Measurements from ENCODE around the gene LDHA. TPM values are rescaled to one million over a fixed set of nuclear protein-coding genes. Genes with fewer than 3 reads are reported as not detected.

The LDHA gene
- total and polyA plus RNA-seq, 9 of the 15 experiments (the other 6 are each of a cell fraction or from before 2014, with no cell fraction given) = 535 to 3,001 (median 926) TPM

GRCh38 chr11:18408558-18409291 is 14.4 kb downstream of the LDHA start:
- in situ Hi-C loops (cut with MboI) (no loop called here), intact Hi-C loops (cut with micrococcal nuclease) (no loop called here)
- 0 out of 2 replicates have a peak, but pooled peaks have one; percentile 50 for TF ChIP-seq ZNF280B (CRISPR knock-in tag; IDR thresholded peaks at IDR 0.05)
- TF ChIP-seq PHB (CRISPR knock-in tag; IDR thresholded peaks at IDR 0.05) = 0 out of 2 replicates have a peak, but pooled peaks have one; percentile 7
- peak; percentile 50 for TF ChIP-seq RBM22 (IDR thresholded peaks at IDR 0.05; ENCODE audit: low read depth, low read length, poor library complexity, severe bottlenecking)
- TF ChIP-seq SUPT5H (IDR thresholded peaks at IDR 0.05) = peak; percentile 63; the same call in 1 of the 2 replicates
- 0 out of 2 replicates have a peak, but pooled peaks have one; percentile 15 for TF ChIP-seq POLR2H (tag; IDR thresholded peaks at IDR 0.05; ENCODE audit: low read depth)
- TF ChIP-seq MYNN (IDR thresholded peaks at IDR 0.05) = peak; percentile 76
- TF ChIP-seq MYNN (CRISPR knock-in tag; IDR thresholded peaks at IDR 0.05) = no peak
- TF ChIP-seq ZNF699 (CRISPR knock-in tag; IDR thresholded peaks at IDR 0.05; ENCODE audit: insufficient replicate concordance) = no peak
- peak; percentile 84 for TF ChIP-seq CAMTA2 (CRISPR knock-in tag; conservative IDR thresholded peaks at IDR 0.05)
- peak; percentile 77; the same call in 1 of the 2 replicates for TF ChIP-seq ZBED1 (IDR thresholded peaks at IDR 0.05)
- no peak for TF ChIP-seq NCOA1 (IDR thresholded peaks at IDR 0.05; ENCODE audit: low read depth)
- TF ChIP-seq POLR2AphosphoS5 (IDR thresholded peaks at IDR 0.05; ENCODE audit: control insufficient read depth, insufficient read depth, low read depth, low read length) = peak; percentile 24; the same call in 1 of the 2 replicates
- TF ChIP-seq PML (IDR thresholded peaks at IDR 0.05; ENCODE audit: low read length) = 0 out of 2 replicates have a peak, but pooled peaks have one; percentile 30
- peak; percentile 29 for TF ChIP-seq POLR2B (IDR thresholded peaks at IDR 0.05; ENCODE audit: low read depth, partially characterized antibody)
- TF ChIP-seq POLR2A (conservative IDR thresholded peaks at IDR 0.05) = peak; percentile 67; the same call in 1 of the 2 replicates
- peak; percentile 32; the same call in 1 of the 2 replicates for TF ChIP-seq MBD2 (IDR thresholded peaks at IDR 0.05; ENCODE audit: borderline replicate concordance, low read depth)
- no peak for TF ChIP-seq ZNF274 (IDR thresholded peaks at IDR 0.05; ENCODE audit: borderline replicate concordance, low read depth, low read length)
- no peak for TF ChIP-seq ARNT (IDR thresholded peaks at IDR 0.05)
- TF ChIP-seq CBX3 (IDR thresholded peaks at IDR 0.05; ENCODE audit: borderline replicate concordance in 1 of 2, low read length in 2 of 2) = no peak
- no TSS peak for BruUV-seq (replicated peaks)
- Histone ChIP-seq H3K36me3 (ENCODE audit: control insufficient read depth, insufficient read depth, low read length) (peaks cover 46% of the 10 kb centered on the region), H3K27ac (ENCODE audit: extremely low read depth, low read depth, low read length) (peak overlapping the region; percentile 11; the same call in 1 of the 3 replicates), H3K4me3 (no peak overlapping the region), H3K27me3 (ENCODE audit: control insufficient read depth in 2 of 2, insufficient read depth in 2 of 2, low read length in 2 of 2) (no peaks in the 10 kb centered on the region), H3K9me3 (replicated peaks; ENCODE audit: control insufficient read depth, insufficient read depth, low read depth, low read length) (no peaks in the 10 kb centered on the region), H3K79me2 (ENCODE audit: control insufficient read depth, insufficient read depth, low read length) (no peaks in the 10 kb centered on the region), H3K9me1 (ENCODE audit: control insufficient read depth, insufficient read depth, low read length) (no peaks in the 10 kb centered on the region), H3K9ac (ENCODE audit: insufficient read depth in 1 of 2, low read depth in 2 of 2, low read length in 2 of 2) (no peak overlapping the region), H4K20me1 (replicated peaks; ENCODE audit: control insufficient read depth, insufficient read depth, low read length) (peaks cover 4% of the 10 kb centered on the region; the same call in 1 of the 2 replicates), H3K4me2 (ENCODE audit: insufficient read depth, low read length) (no peak overlapping the region), H2AFZ (ENCODE audit: low read depth, low read length) (no peak overlapping the region), H3K4me1 (replicated peaks in 1 of 2; ENCODE audit: control insufficient read depth in 2 of 2, insufficient read depth in 2 of 2, low read length in 2 of 2) (peaks cover 0 to 4% of the 10 kb centered on the region in 2 experiments; a peak in 1 of 5 replicates)
- ChIA-PET POLR2A (interaction anchor here (1.0 to 1.9 kb wide), 7 partner anchors 11 to 77 kb away, joined by 3 to 7 read pairs (median 4); partner anchors contain the start of genes LDHA and LDHAL6A), CTCF (ENCODE audit: low intra/inter-chr PET ratio) (no interaction called here)
- FAIRE-seq = no peak
- peak; percentile 46 for ATAC-seq
- peak in 1 of 4 experiments; percentile 31 for DNase-seq (ENCODE audit: extremely low read depth in 1 of 4, low spot score in 3 of 4)
- WGBS (ENCODE audit: insufficient coverage, low coverage, missing lambda C conversion rate) = 71% methylated on average over 9 of the region's 9 CpGs
